CD4-positive, CD25-positive, alpha-beta regulatory T cell (primary cell): ENCODE measurements around the gene PKD2L1. TPM values are rescaled to one million over a fixed set of nuclear protein-coding genes. Genes with fewer than 3 reads are reported as not detected.

Experiments used
- ATAC-seq, 2 donors: fragments of 150-1000 bp; cut with Tn5 transposase; one replicate each; pipeline ENCODE4 v1.10.0; 2021; ENCODE audit warnings: low read depth in 2 of 2, moderate number of reproducible peaks in 2 of 2, moderate library complexity in 1 of 2
- DNase-seq, 3 donors: peaks; one replicate each; pipeline versions ENCODE4 v3.0.0 to v3.0.0-alpha.2; 2012 to 2022; ENCODE audit warnings: mixed read lengths in 1 of 3
- H3K27ac ChIP-seq: one replicate; pipeline ENCODE4 v1.7.0; 2013; ENCODE audit warnings: mild to moderate bottlenecking, low read length; ENCODE audit not compliant: insufficient read depth, poor library complexity, severe bottlenecking
- H3K27me3 ChIP-seq: one replicate; pipeline ENCODE4 v1.7.0; 2013; ENCODE audit warnings: low read length; ENCODE audit not compliant: control insufficient read depth, insufficient read depth
- H3K36me3 ChIP-seq: one replicate; pipeline ENCODE4 v1.7.0; 2013; ENCODE audit warnings: mild to moderate bottlenecking, low read length, moderate library complexity; ENCODE audit not compliant: control insufficient read depth, insufficient read depth
- H3K4me1 ChIP-seq: 2 replicates; pipeline ENCODE4 v1.7.0; 2013; ENCODE audit warnings: mild to moderate bottlenecking, low read length; ENCODE audit not compliant: insufficient read depth, control insufficient read depth, poor library complexity, severe bottlenecking
- H3K4me3 ChIP-seq: one replicate; pipeline ENCODE4 v1.7.0; 2013; ENCODE audit warnings: low read depth, mild to moderate bottlenecking, low read length, moderate library complexity
- H3K9me3 ChIP-seq, 2 experiments: 1 replicate in 1 of 2; 2 replicates in 1 of 2; pipeline ENCODE4 v1.7.0; 2013; ENCODE audit warnings: low read length in 2 of 2, mild to moderate bottlenecking in 1 of 2, moderate library complexity in 1 of 2; ENCODE audit not compliant: control insufficient read depth in 2 of 2
- H3K27ac Mint-ChIP-seq, 3 donors: one replicate each; pipeline ENCODE4 v1.8.0; 2020 to 2022; ENCODE audit warnings: mild to moderate bottlenecking in 3 of 3, mixed read lengths in 3 of 3, moderate library complexity in 2 of 3
- H3K27me3 Mint-ChIP-seq: one replicate; pipeline ENCODE4 v1.8.0; 2022; ENCODE audit warnings: mild to moderate bottlenecking, mixed read lengths
- H3K36me3 Mint-ChIP-seq: one replicate; pipeline ENCODE4 v1.8.0; 2020; ENCODE audit warnings: mixed read lengths
- H3K4me1 Mint-ChIP-seq, 4 donors: one replicate each; pipeline ENCODE4 v1.8.0; 2020 to 2022; ENCODE audit warnings: mixed read lengths in 4 of 4, mild to moderate bottlenecking in 1 of 4
- H3K4me3 Mint-ChIP-seq, 4 donors: one replicate each; pipeline ENCODE4 v1.8.0; 2020 to 2022; ENCODE audit warnings: mild to moderate bottlenecking in 4 of 4, mixed read lengths in 4 of 4, moderate library complexity in 3 of 4
- H3K9me3 Mint-ChIP-seq, 7 donors: one replicate each; pipeline ENCODE4 v1.8.0; 2020 to 2022; ENCODE audit warnings: mixed read lengths in 7 of 7, mild to moderate bottlenecking in 3 of 7, moderate library complexity in 2 of 7
- polyA plus RNA-seq, 4 donors: library from polyadenylated mRNA; unstranded; fragments of 300-500 nt; fragmentation: Illumina TruSeq; gene quantifications; one replicate each; pipeline ENCODE4 v1.2.3, GENCODE V29; 2021
- total RNA-seq: library from RNA; stranded (reverse); gene quantifications from one replicate; pipeline ENCODE4 v1.2.3, GENCODE V29; 2022

The PKD2L1 gene
- total and polyA plus RNA-seq, 5 donors from 2014 or later, result not detected

DNA sequence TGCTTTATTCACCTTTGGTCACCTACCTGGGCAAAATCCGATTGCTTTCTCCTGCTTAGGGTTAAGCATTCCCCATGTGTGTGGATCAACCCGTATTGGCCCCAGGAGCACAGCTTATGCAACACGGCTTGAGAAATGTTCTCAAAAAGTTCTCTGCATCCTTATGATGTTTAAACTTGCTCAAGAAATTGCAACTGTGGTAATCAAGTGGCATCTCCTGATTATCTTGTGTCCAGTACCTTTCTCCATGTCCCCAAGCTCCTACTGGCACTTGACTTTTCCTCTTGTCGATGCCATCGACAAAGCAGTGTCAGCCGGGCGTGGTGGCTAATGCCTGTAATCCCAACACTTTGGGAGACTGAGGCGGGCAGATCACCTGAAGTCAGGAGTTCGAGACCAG is 4.7 kb upstream of the PKD2L1 start:
- peaks cover 0 to 4% (median under 1%) of the 10 kb centered on the region in 4 donors for H3K4me1 Mint-ChIP-seq
- ATAC-seq, result no peak

DNA sequence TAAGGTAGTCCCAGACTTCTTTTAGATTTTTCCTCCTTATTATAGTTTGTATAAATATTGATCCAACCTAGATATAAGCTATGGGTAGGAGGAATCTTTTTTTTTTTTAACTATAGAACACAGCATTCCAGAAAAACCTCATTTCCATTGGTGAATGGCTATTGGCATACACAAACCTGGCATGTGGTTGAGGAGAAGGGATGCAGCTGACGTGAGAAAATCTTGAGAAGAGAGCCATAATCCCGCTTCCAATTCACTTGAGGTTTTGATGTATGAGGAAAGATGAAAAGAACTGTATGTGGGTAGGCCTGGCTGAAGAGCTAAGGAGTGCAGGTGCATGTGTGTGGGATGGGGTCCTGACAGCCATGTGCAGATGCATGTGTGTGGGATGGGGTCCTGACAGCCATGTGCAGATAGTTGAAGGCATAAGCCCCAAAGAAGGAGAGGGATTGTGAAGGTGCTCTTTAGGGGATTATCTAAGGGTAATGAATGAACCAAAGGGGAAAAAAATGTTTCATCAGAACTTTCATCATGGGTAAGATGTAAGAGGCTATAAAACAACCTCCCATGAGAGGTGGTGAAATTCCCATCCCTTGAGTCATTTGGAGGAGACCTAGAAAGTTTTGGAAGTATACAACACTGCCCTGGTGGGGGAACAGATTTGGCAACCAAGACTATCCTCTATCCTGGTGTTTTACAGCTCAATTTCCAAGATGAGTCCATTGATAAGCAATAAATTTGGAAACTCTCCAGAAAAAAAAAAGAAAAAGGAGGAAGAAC is 3.8 kb upstream of the PKD2L1 start:
- Mint-ChIP-seq H3K36me3 (no peaks in the 10 kb centered on the region), H3K4me3 (no peak overlapping the region), H3K4me1 (peaks cover 0 to 4% (median under 1%) of the 10 kb centered on the region in 4 donors), H3K27ac (no peak overlapping the region), H3K27me3 (peaks cover 27% of the 10 kb centered on the region), H3K9me3 (no peaks in the 10 kb centered on the region)
- no peaks in the 10 kb centered on the region for H3K36me3 ChIP-seq
- ATAC-seq (no peak), DNase-seq (no peak)
- no peaks in the 10 kb centered on the region for H3K4me1 ChIP-seq
- no peak overlapping the region for H3K4me3 ChIP-seq
- no peaks in the 10 kb centered on the region for H3K27me3 ChIP-seq
- no peaks in the 10 kb centered on the region for H3K9me3 ChIP-seq
- H3K27ac ChIP-seq, result no peak overlapping the region

More for the DNA sequence above, 4.7 kb upstream of the PKD2L1 start:
- H3K27ac ChIP-seq, result no peak overlapping the region
- peaks cover 27% of the 10 kb centered on the region for H3K27me3 Mint-ChIP-seq
- H3K9me3 Mint-ChIP-seq, result no peaks in the 10 kb centered on the region
- no peaks in the 10 kb centered on the region for H3K9me3 ChIP-seq
- DNase-seq, result no peak
- H3K4me3 Mint-ChIP-seq, result no peak overlapping the region
- H3K4me3 ChIP-seq, result no peak overlapping the region
- no peaks in the 10 kb centered on the region for H3K36me3 Mint-ChIP-seq
- H3K27ac Mint-ChIP-seq, result no peak overlapping the region
- H3K27me3 ChIP-seq, result no peaks in the 10 kb centered on the region
- no peaks in the 10 kb centered on the region for H3K4me1 ChIP-seq
- no peaks in the 10 kb centered on the region for H3K36me3 ChIP-seq

DNA sequence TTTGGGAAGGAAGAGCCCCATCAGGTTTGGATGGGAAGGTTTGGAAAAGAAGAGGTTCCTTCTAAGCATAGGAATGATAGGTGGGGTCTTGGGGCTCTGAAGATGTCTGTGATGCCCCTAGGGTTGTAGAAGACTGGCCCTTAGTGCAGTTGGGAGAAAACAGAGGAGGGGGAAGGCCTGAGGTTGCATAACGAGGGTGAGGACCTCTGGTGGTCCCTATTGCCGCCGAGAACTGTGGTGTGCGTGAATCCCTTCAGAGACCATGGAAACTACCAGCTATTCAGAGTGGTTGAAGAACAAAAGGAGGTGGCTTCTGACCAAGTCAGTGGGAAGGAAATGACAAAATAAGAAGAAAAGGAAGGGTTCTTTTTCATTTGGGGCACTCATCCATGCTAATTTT is 3.1 kb upstream of the PKD2L1 start:
- Mint-ChIP-seq H3K4me1 (no peaks in the 10 kb centered on the region), H3K27ac (no peak overlapping the region), H3K9me3 (no peaks in the 10 kb centered on the region), H3K27me3 (peaks cover 20% of the 10 kb centered on the region), H3K4me3 (no peak overlapping the region), H3K36me3 (no peaks in the 10 kb centered on the region)
- no peaks in the 10 kb centered on the region for H3K9me3 ChIP-seq
- DNase-seq, result no peak
- no peaks in the 10 kb centered on the region for H3K4me1 ChIP-seq
- H3K27ac ChIP-seq, result no peak overlapping the region
- H3K4me3 ChIP-seq, result no peak overlapping the region
- H3K36me3 ChIP-seq, result no peaks in the 10 kb centered on the region
- H3K27me3 ChIP-seq, result no peaks in the 10 kb centered on the region
- no peak for ATAC-seq

DNA sequence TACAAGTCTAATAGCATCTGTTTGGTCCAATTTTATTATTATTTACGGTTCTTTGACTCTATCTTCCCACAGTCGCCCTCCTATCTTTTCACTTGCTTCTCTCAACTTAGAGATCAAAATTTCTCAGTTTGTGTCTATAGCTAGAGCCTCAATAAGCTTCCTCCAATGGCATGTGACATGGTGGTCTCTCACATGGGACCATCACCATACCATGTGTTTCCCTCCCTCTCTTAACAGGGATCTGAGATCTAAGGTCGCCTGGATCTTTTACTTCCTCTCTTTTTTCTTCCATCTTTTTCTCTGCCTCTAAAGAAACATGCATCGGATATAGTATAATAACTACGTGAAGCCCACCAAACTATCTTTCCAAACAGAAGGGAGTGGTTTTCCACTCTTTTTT is 1.8 kb downstream of the PKD2L1 start:
- Histone ChIP-seq H3K27me3 (no peaks in the 10 kb centered on the region), H3K4me3 (no peak overlapping the region), H3K4me1 (peaks cover 7% of the 10 kb centered on the region), H3K36me3 (no peaks in the 10 kb centered on the region), H3K9me3 (no peaks in the 10 kb centered on the region), H3K27ac (no peak overlapping the region)
- Mint-ChIP-seq H3K4me3 (no peak overlapping the region), H3K27ac (no peak overlapping the region), H3K27me3 (peaks cover 11% of the 10 kb centered on the region), H3K9me3 (peaks cover 0 to 1% (median 0%) of the 10 kb centered on the region in 7 donors), H3K36me3 (no peaks in the 10 kb centered on the region), H3K4me1 (peaks cover 0 to 13% (median 3%) of the 10 kb centered on the region in 4 donors)
- ATAC-seq, result no peak
- no peak for DNase-seq

DNA sequence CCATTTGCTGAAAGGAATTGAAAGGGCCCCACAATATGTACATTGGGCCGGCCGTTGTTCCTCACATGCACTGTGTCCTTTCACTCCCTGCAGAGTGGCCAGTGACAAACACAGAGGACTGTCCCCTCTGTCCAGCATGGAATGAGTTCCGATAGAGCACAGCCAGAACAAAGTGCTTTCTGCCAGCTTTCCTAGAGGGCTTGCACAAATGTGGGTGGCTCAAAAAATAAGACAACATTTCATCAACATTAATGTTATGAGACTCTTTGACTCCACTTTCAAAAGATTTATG is 2.4 kb downstream of the PKD2L1 start:
- Mint-ChIP-seq H3K4me1 (peaks cover 0 to 13% (median 3%) of the 10 kb centered on the region in 4 donors), H3K27ac (no peak overlapping the region), H3K27me3 (peaks cover 8% of the 10 kb centered on the region), H3K9me3 (peaks cover 0 to 1% (median 0%) of the 10 kb centered on the region in 7 donors), H3K36me3 (no peaks in the 10 kb centered on the region), H3K4me3 (no peak overlapping the region)
- ATAC-seq (no peak), DNase-seq (no peak)
- no peak overlapping the region for H3K27ac ChIP-seq
- no peak overlapping the region for H3K4me3 ChIP-seq
- no peaks in the 10 kb centered on the region for H3K9me3 ChIP-seq
- H3K27me3 ChIP-seq, result no peaks in the 10 kb centered on the region
- no peaks in the 10 kb centered on the region for H3K36me3 ChIP-seq
- H3K4me1 ChIP-seq, result peaks cover 7% of the 10 kb centered on the region

DNA sequence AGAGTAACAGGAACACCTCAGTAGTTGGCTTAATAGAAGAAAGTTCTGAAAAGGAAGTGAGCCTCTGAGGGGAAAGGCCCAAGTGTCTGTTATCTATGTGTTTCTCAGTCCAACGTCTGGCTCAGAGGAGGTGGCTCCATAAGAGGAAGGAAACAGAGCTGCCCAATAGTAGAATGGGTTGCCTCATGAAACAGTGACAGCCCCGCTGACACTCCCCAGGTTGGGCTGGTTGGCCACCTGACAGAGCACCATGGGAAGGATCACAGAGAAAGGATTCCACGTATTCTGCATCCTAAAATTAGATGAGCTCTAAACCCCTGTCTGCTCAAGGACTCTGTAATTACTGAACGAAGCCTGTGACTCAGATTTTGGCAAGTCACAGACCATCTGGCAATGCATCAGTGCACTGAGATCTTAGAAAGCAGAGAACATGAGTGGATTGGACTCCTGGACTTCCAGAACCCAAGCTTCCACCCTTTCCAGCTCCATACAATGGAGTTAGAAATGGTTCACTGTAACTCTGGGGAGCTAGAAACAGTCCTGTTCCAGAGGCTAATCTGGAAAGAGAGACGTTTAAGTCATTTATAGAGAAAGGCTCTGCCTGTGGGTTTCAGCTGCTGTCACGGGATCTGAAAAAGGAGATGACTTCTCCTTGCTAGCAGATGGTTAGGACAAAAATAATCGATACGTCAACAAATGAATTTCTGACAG is 2.9 kb downstream of the PKD2L1 start:
- Histone ChIP-seq H3K27ac (no peak overlapping the region), H3K4me1 (peaks cover 7% of the 10 kb centered on the region), H3K9me3 (no peaks in the 10 kb centered on the region), H3K4me3 (no peak overlapping the region), H3K27me3 (no peaks in the 10 kb centered on the region), H3K36me3 (no peaks in the 10 kb centered on the region)
- peak in 2 of 3 donors; percentile 13 to 82 for DNase-seq
- ATAC-seq, result peak; percentile 91 to 96
- Mint-ChIP-seq H3K27me3 (peaks cover 7% of the 10 kb centered on the region), H3K36me3 (no peaks in the 10 kb centered on the region), H3K4me1 (peaks cover 0 to 13% (median 3%) of the 10 kb centered on the region in 4 donors), H3K9me3 (peaks cover 0 to 1% (median 0%) of the 10 kb centered on the region in 7 donors), H3K4me3 (peak overlapping the region in 1 of 4 donors; percentile 31), H3K27ac (peak overlapping the region in 2 of 3 donors; percentile 70 to 73)

DNA sequence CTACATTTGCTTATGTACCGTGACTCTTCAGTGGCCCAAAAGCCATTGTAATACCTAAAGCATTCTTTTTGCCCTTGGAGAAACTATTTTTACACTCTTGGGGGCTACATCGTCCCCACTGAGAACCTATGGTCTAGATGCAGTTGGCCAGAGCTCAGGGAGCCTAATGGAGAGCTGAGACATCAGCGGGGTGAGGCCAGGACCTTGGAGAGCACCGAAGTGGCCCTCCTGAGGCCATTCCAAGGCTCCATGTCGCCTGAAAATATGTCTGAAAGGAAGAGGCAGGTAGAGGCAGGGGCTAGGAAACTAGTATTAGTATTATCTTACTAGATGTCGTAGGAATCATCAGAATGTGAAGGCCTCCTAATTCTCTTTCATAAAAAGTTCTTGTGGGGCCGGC is 4.9 kb downstream of the PKD2L1 start:
- Histone ChIP-seq H3K4me1 (peaks cover 7% of the 10 kb centered on the region), H3K36me3 (no peaks in the 10 kb centered on the region), H3K27me3 (peaks cover 2% of the 10 kb centered on the region), H3K27ac (no peak overlapping the region), H3K4me3 (no peak overlapping the region), H3K9me3 (no peaks in the 10 kb centered on the region)
- Mint-ChIP-seq H3K4me1 (peaks cover 0 to 13% (median 3%) of the 10 kb centered on the region in 4 donors), H3K27ac (no peak overlapping the region), H3K9me3 (peaks cover 0 to 1% (median 0%) of the 10 kb centered on the region in 7 donors), H3K4me3 (no peak overlapping the region), H3K36me3 (no peaks in the 10 kb centered on the region), H3K27me3 (peaks cover 4% of the 10 kb centered on the region)
- DNase-seq (no peak), ATAC-seq (no peak)
